ENCODE measurements around the gene ZDHHC22. TPM values are rescaled to one million over a fixed set of nuclear protein-coding genes. Genes with fewer than 3 reads are reported as not detected.
A peak's percentile ranks its signal among the peaks of the same experiment; 100 is the strongest.
"Not testable (repeated sequence)": the region's sequence is repeated elsewhere in the genome, so short reads cannot be mapped to it uniquely, and the experiment has no call there.

Gene ZDHHC22
- polyA plus RNA-seq, 3 donors from 2014 or later: not detected

DNA sequence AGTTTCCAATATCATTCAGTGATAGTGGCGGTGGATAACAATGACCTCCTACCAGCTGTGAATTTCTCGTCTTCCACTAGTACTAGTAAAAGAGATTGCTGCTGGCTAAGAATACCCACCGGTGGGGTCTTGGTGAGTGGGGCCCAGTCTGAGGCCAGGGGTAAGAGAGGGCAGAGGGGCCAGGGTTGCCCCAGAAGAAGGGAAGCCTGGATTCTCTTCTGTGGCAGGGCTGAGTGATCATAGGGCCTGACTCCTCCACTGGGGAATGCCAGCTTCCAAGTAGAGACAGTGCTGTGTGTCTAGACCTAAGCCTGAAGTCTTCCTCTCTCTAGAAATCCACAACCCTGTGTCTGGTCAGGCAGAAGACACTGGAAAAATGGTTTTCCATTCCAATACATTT is 34.3 kb upstream of the ZDHHC22 start:
- peaks cover 1 to 21% (median 10%) of the 10 kb centered on the region in 3 donors for H3K27me3 Mint-ChIP-seq (ENCODE audit: low read depth in 3 of 3)
- H3K36me3 Mint-ChIP-seq: no peaks in the 10 kb centered on the region
- no peak overlapping the region for H3K27ac Mint-ChIP-seq
- peaks cover 0 to 5% (median 3%) of the 10 kb centered on the region in 6 donors for H3K9me3 Mint-ChIP-seq
- DNase-seq: no peak
- peaks cover 0 to 1% of the 10 kb centered on the region in 2 donors for H3K4me1 Mint-ChIP-seq
- H3K4me3 Mint-ChIP-seq: no peak overlapping the region

DNA sequence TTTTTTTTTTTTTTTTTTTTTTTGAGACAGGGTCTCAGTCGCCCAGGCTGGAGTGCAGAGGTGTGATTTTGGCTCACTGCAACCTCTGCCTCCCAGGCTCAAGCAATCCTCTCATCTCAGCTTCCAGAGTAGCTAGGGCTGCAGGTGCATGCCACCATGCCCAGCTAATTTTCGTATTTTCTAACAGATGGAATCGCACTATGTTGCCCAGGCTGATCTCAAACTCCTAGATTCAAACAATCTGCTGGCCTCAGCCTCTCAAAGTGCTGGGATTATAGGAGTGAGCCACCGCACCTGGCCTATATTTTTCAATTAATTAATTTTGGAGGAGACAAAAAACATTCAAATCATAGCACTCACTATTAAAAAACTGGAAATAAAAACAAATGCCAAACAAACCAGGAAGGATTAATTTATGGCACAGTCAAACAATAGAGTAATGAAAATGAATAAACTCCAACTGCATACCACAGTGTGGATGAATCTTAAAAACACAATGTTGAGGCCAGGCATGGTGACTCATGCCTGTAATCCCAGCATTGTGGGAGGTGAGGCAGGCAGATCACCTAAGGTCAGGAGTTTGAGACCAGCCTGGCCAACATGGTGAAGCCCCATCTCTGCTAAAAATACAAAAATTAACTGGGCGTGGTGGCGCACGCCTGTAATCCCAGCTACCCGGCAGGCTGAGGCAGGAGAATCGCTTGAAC is 32.5 kb upstream of the ZDHHC22 start:
- H3K27me3 Mint-ChIP-seq (ENCODE audit: low read depth in 3 of 3): peaks cover 1 to 13% (median 10%) of the 10 kb centered on the region in 3 donors
- not testable (repeated sequence) for H3K4me1 Mint-ChIP-seq, H3K36me3 Mint-ChIP-seq, H3K4me3 Mint-ChIP-seq, DNase-seq, H3K27ac Mint-ChIP-seq
- H3K9me3 Mint-ChIP-seq: peaks cover 9 to 18% (median 13%) of the 10 kb centered on the region in 6 donors

DNA sequence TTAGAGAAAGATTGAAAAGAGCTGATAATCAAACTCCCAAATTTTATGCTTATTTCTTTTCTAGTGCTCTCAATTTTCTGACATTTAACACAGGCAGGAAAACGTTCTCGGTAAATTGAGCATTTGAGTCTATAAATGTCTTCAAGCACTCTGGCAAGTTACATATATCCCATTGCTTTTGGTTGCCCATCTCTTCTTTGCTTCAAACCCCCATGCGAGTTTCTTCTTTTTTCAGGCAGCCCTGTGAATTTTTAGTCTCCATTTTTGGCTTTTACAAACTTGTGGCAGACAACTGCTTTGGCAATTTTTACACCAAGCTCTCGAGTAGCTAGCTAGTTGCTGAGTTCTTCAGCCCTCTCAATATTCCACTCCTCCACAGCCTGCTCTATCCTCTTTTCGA is 31.3 kb upstream of the ZDHHC22 start:
- peaks cover 1 to 15% (median 10%) of the 10 kb centered on the region in 3 donors for H3K27me3 Mint-ChIP-seq (ENCODE audit: low read depth in 3 of 3)
- H3K4me3 Mint-ChIP-seq: no peak overlapping the region
- H3K36me3 Mint-ChIP-seq: peaks cover 0 to 5% (median 0%) of the 10 kb centered on the region in 3 donors
- peaks cover 11 to 22% (median 13%) of the 10 kb centered on the region in 6 donors for H3K9me3 Mint-ChIP-seq
- H3K27ac Mint-ChIP-seq: no peak overlapping the region
- DNase-seq: no peak
- no peaks in the 10 kb centered on the region for H3K4me1 Mint-ChIP-seq

DNA sequence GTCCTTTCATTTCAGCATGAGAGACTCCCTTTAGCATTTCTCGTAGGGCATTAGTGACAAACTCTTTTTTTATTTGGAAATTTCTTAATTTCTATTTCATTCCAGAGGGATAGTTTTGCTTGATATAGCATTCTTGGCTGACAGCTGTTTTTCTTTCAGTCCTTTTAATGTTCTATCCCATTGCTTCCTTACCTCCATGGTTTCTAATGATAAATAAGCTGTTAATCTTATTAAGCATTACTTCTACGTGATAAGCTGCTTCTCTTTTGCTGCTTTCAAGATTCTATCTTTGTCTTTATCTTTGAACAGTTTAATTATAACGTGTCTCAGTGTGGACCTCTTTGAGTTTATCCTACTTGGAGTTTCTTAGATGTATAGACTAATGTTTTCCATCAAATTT is 28.5 kb upstream of the ZDHHC22 start:
- Mint-ChIP-seq H3K27ac (no peak overlapping the region), H3K27me3 (ENCODE audit: low read depth in 3 of 3) (peaks cover 6 to 17% (median 8%) of the 10 kb centered on the region in 3 donors), H3K36me3 (peaks cover 0 to 5% (median 0%) of the 10 kb centered on the region in 3 donors), H3K4me3 (no peak overlapping the region), H3K4me1 (no peaks in the 10 kb centered on the region), H3K9me3 (peaks cover 11 to 22% (median 13%) of the 10 kb centered on the region in 6 donors)
- DNase-seq: no peak

DNA sequence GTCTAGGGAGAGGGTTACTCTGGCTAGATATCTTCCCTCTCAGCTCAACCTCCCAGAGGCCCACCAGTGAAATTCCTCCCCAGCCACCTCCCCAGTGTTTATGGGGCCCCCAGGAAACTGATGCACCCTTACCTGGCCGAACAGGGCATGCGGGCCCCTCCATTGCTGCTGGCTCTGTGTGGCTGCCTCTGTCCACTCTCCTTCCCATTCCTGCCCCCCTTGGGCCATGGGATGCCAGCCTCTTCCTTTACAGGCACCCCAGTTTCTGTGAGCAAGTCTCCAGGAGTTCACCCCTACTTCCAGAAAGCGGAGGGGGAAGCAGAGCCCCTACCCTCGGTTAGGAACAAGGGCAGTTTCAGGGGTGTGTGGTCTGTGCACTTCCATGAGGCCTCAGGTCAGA is 19.4 kb upstream of the ZDHHC22 start:
- Mint-ChIP-seq H3K4me1 (no peaks in the 10 kb centered on the region), H3K27ac (no peak overlapping the region), H3K36me3 (no peaks in the 10 kb centered on the region), H3K9me3 (no peaks in the 10 kb centered on the region), H3K4me3 (no peak overlapping the region), H3K27me3 (ENCODE audit: low read depth in 3 of 3) (peaks cover 6 to 21% (median 6%) of the 10 kb centered on the region in 3 donors)
- DNase-seq: no peak

DNA sequence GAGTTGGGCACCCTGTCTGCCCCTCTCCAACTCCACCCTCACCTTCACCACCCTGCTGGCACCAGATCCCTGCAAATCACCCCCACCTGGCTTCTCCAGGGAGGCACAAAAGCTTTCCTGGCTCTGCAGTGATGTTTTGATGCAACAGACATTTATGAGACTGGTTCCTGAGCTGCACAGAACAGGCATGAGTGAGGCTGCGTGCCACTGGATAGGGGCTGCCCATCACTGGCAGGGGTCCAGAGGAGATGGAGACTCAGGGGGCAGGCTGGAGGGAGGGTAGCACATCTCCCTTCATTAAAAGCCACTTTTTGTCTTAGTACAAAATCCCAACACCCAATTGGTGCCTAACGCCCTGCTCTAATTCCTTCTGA is 17.3 kb upstream of the ZDHHC22 start:
- H3K36me3 Mint-ChIP-seq: no peaks in the 10 kb centered on the region
- H3K4me3 Mint-ChIP-seq: no peak overlapping the region
- H3K27me3 Mint-ChIP-seq (ENCODE audit: low read depth in 3 of 3): peaks cover 6 to 13% (median 6%) of the 10 kb centered on the region in 3 donors
- H3K9me3 Mint-ChIP-seq: no peaks in the 10 kb centered on the region
- no peaks in the 10 kb centered on the region for H3K4me1 Mint-ChIP-seq
- no peak for DNase-seq
- H3K27ac Mint-ChIP-seq: no peak overlapping the region

DNA sequence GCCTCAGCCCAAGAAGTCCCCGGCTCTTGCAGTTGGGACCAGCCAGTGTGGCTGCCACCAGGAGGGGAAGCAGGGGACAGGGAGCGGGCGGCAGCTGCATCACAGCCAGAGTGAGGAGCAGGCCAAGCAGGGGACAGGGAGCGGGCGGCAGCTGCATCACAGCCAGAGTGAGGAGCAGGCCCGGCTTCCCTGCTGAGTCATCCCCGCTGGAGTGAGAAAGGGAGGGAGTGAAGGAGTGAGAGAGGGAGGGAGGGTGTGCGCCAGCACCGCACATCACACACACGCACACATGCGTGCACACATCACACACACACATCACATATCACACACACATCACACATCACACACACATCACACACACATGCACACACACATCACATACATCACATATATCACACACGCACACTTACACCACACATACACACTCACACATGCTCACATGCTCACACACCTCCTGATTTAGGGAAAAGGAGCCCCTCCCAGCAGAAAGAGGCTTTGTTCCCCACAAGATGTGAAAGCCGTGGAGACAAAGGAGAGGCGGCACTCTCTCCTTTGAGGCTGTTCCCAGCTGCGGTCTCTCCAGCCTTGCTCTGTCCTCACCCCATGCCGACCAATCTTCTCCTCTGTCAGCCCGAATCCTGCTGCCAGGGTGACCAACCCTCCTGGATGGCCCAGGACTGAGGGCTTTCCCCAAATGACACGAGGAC is 16.7 kb upstream of the ZDHHC22 start:
- peaks cover 6 to 13% (median 9%) of the 10 kb centered on the region in 3 donors for H3K27me3 Mint-ChIP-seq (ENCODE audit: low read depth in 3 of 3)
- H3K36me3 Mint-ChIP-seq: no peaks in the 10 kb centered on the region
- no peaks in the 10 kb centered on the region for H3K9me3 Mint-ChIP-seq
- H3K4me3 Mint-ChIP-seq: no peak overlapping the region
- no peaks in the 10 kb centered on the region for H3K4me1 Mint-ChIP-seq
- no peak for DNase-seq
- no peak overlapping the region for H3K27ac Mint-ChIP-seq

DNA sequence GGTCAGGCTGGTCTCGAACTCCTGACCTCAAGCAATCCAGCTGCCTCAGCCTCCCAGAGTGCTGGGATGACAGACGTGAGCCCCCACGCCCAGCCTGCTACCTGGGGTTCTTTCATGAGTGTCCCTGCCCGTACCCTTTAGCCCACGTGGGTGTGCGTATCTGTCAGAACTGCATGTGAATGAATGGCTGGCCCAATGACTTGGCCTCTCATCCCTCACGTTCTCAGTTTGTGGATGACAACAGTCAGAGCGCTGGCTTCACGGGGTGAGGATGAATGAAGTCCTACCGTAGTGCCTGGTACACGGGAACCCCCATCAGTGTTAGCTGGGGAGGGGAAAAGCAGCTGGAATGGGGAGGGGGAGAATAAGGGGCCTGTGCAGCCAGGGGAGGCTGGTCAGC is 16.1 kb upstream of the ZDHHC22 start:
- Mint-ChIP-seq H3K4me1 (no peaks in the 10 kb centered on the region), H3K27me3 (ENCODE audit: low read depth in 3 of 3) (peaks cover 6 to 13% (median 9%) of the 10 kb centered on the region in 3 donors), H3K9me3 (no peaks in the 10 kb centered on the region), H3K27ac (no peak overlapping the region), H3K36me3 (no peaks in the 10 kb centered on the region), H3K4me3 (no peak overlapping the region)
- no peak for DNase-seq

DNA sequence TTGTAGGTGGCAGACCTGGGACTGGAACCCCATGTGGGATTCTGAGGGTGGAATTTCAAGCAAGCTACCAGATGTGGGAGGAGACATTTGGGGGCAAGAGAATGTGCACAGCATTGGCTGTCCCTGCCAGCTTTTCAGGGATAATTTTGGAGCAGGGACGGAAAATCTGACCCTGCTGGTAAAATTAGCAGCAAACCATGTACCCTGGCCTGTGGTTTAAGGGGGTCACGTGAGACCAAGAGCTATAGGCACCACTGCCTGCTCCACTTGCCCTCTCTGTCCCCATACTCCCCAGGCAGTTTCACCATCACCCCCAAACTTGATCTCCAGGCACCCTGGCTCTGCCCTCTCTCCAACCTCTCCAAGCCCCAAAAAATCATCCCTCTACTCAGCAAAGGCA is 13.5 kb upstream of the ZDHHC22 start:
- Mint-ChIP-seq H3K9me3 (no peaks in the 10 kb centered on the region), H3K36me3 (no peaks in the 10 kb centered on the region), H3K27ac (no peak overlapping the region), H3K4me1 (no peaks in the 10 kb centered on the region), H3K4me3 (no peak overlapping the region), H3K27me3 (ENCODE audit: low read depth in 3 of 3) (peaks cover 3 to 11% (median 9%) of the 10 kb centered on the region in 3 donors)
- DNase-seq: no peak

DNA sequence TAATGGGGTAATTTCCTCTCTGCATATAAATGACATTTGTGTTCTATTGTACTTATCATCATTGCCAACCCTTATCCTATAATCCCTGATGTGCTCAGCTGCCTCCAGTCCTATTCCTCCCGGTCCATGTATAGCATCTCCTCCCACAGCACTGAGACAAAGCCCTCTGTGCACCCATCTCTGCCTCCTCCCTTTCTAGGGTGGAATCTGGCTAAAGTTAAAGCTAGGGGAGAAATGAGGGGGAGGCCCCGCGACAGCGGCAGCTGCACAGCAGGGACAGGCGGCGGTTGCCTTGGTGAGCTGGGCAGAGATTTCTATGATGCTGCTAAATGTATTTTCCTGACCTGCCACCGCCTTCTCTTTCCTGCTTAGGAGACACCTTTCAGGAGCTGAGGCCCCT is 12.8 kb upstream of the ZDHHC22 start:
- Mint-ChIP-seq H3K36me3 (no peaks in the 10 kb centered on the region), H3K4me1 (no peaks in the 10 kb centered on the region), H3K27ac (no peak overlapping the region), H3K9me3 (no peaks in the 10 kb centered on the region), H3K27me3 (ENCODE audit: low read depth in 3 of 3) (peaks cover 3 to 11% (median 9%) of the 10 kb centered on the region in 3 donors), H3K4me3 (no peak overlapping the region)
- no peak for DNase-seq

DNA sequence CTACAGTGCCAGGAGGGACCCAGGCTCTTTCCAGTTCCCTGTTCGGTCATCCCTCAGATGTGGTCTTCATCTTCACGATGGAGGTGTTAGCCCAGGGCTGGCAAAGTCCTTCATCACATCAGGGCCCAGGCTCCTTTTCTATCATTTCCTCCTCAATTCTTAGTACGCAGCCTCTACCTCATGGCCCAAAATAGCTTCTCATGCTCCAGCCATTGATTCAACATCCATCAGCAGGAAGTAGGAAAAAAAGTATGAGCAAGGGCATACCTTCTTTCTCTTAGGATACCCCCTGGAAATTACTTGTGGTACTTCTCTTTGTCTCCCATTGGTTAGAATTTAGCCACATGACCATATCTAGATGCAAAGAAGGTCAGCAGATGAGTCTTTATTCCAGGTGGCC is 12.2 kb upstream of the ZDHHC22 start:
- Mint-ChIP-seq H3K27me3 (ENCODE audit: low read depth in 3 of 3) (peaks cover 3 to 9% (median 6%) of the 10 kb centered on the region in 3 donors), H3K9me3 (no peaks in the 10 kb centered on the region), H3K27ac (no peak overlapping the region), H3K36me3 (no peaks in the 10 kb centered on the region), H3K4me1 (no peaks in the 10 kb centered on the region), H3K4me3 (no peak overlapping the region)
- no peak for DNase-seq

DNA sequence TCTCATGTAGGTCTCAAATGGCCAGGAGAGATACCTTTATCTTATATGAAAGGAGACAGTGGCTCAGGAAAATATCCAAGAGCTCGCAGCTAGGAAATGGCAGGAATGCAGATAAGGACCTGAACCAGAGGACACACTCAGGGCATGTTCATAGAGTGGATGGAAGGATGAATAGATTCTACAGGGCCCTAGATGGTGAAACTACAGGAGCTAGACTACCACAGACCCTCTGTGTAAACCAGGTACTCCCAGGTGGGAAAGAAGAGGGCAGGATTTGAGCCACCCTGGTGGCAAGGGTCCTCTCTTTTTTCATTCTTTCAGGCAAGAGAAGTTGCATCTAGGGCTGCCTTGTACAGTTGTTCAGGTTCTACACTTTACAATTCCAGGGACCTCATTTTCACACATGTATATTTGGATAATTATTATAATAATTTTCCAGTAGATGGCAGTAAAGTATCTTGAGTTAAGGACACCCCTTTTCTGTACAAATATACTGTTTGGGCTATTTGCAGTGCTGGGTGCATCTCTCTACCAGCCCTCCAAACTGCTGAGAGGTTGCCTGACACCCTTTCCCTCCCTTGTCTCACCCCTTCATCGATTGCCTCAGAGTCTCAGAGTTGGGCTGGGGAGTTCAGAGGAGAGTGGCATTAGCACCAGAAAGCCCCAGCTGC is 10.5 kb upstream of the ZDHHC22 start:
- no peak overlapping the region for H3K27ac Mint-ChIP-seq
- H3K9me3 Mint-ChIP-seq: no peaks in the 10 kb centered on the region
- H3K4me3 Mint-ChIP-seq: no peak overlapping the region
- DNase-seq: peak in 2 of 3 donors; percentile 22
- H3K27me3 Mint-ChIP-seq (ENCODE audit: low read depth in 3 of 3): peaks cover 0 to 6% (median 5%) of the 10 kb centered on the region in 3 donors
- H3K4me1 Mint-ChIP-seq: no peaks in the 10 kb centered on the region
- H3K36me3 Mint-ChIP-seq: no peaks in the 10 kb centered on the region

DNA sequence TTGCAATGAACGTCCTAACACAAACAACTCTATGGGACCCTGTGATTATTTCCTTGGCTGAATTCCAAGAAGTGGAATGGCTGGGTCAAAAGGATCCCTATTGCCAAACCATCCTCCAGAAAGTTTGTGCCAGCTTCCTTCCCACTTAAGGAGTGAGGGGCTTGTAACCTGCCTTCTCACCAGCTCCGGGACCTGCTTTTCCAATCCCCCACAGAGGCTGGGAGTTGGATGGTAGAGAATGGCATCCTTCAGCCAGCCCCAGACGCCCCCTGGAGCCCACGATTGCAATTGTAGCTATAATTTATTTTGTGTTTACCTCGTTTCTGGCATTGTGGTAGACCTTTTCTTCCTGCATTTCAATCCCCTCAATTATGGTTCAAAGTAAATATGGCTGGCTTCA is 9.7 kb upstream of the ZDHHC22 start:
- no peaks in the 10 kb centered on the region for H3K36me3 Mint-ChIP-seq
- H3K27ac Mint-ChIP-seq: no peak overlapping the region
- DNase-seq: no peak
- no peaks in the 10 kb centered on the region for H3K4me1 Mint-ChIP-seq
- H3K9me3 Mint-ChIP-seq: no peaks in the 10 kb centered on the region
- H3K27me3 Mint-ChIP-seq (ENCODE audit: low read depth in 3 of 3): peaks cover 0 to 6% (median 5%) of the 10 kb centered on the region in 3 donors
- H3K4me3 Mint-ChIP-seq: no peak overlapping the region

Data from immature natural killer cell (primary cell).